HepG2 (cell line): ENCODE data around the gene ZNF324B. TPM values are rescaled to one million over a fixed set of nuclear protein-coding genes. Genes with fewer than 3 reads are reported as not detected.

Source experiments
- DMAP1 ChIP-seq: IDR thresholded peaks from 2 replicates; pipeline ENCODE4 v1.6.1; 2016
- HMGA1 ChIP-seq: sonication (generic); formaldehyde crosslinking; conservative IDR thresholded peaks from 2 replicates; pipeline ENCODE4 v1.4.0; 2020; ENCODE audit warnings: missing genetic modification reagents
- HOXA3 ChIP-seq: sonication (generic); formaldehyde crosslinking; IDR thresholded peaks from 2 replicates; pipeline ENCODE4 v1.5.0; 2020; ENCODE audit warnings: missing genetic modification reagents
- KDM3A ChIP-seq: IDR thresholded peaks from 2 replicates; pipeline ENCODE4 v1.6.1; 2018; ENCODE audit warnings: low read depth, missing compliant biosample characterization
- MIER2 ChIP-seq: IDR thresholded peaks from 2 replicates; pipeline ENCODE4 v1.6.1; 2016; ENCODE audit warnings: missing biosample characterization, missing genetic modification reagents
- PBX2 ChIP-seq: IDR thresholded peaks from 2 replicates; pipeline ENCODE4 v1.6.1; 2016; ENCODE audit warnings: control low read depth
- PRPF4 ChIP-seq: fragments of 200-400 bp; formaldehyde crosslinking; IDR thresholded peaks from 2 replicates; pipeline ENCODE4 v1.6.1; 2016; ENCODE audit warnings: low read length, low read depth; ENCODE audit not compliant: poor library complexity, severe bottlenecking
- SIN3B ChIP-seq: fragments of 150-350 bp; IDR thresholded peaks from 2 replicates; pipeline ENCODE4 v1.6.1; 2014; ENCODE audit warnings: low read length
- TARDBP ChIP-seq: sonication (generic); formaldehyde crosslinking; IDR thresholded peaks from 2 replicates; pipeline ENCODE4 v1.8.0; 2022; ENCODE audit warnings: mild to moderate bottlenecking, missing genetic modification reagents
- TFE3 ChIP-seq: IDR thresholded peaks from 2 replicates; pipeline ENCODE4 v1.6.1; 2016
- ZBTB46 ChIP-seq: sonication (generic); formaldehyde crosslinking; IDR thresholded peaks from 2 replicates; pipeline ENCODE4 v1.4.0; 2020; ENCODE audit warnings: mild to moderate bottlenecking, missing genetic modification reagents, borderline replicate concordance
- ZBTB7A ChIP-seq: sonication (generic); formaldehyde crosslinking; IDR thresholded peaks from 2 replicates; pipeline ENCODE4 v1.8.0; 2022; ENCODE audit warnings: mild to moderate bottlenecking, missing genetic modification reagents
- ZEB1 ChIP-seq: IDR thresholded peaks from 2 replicates; pipeline ENCODE4 v1.6.1; 2012; ENCODE audit warnings: mild to moderate bottlenecking, low read depth, inconsistent platforms; ENCODE audit not compliant: insufficient replicate concordance
- ZNF24 ChIP-seq: fragments of 450-650 bp; IDR thresholded peaks from 2 replicates; pipeline ENCODE4 v1.6.1; 2017; ENCODE audit warnings: antibody characterized with exemption, mild to moderate bottlenecking
- ZNF253 ChIP-seq: sonication (generic); formaldehyde crosslinking; IDR thresholded peaks from 2 replicates; pipeline ENCODE4 v1.8.0; 2022; ENCODE audit warnings: mild to moderate bottlenecking, missing genetic modification reagents, borderline replicate concordance
- ZNF512B ChIP-seq: sonication (generic); formaldehyde crosslinking; IDR thresholded peaks from 2 replicates; pipeline ENCODE4 v1.5.1; 2020; ENCODE audit warnings: missing genetic modification reagents, mild to moderate bottlenecking, borderline replicate concordance
- polyA plus RNA-seq, 8 experiments: library from polyadenylated mRNA; depleted of rRNA in 3 of 8; stranded (reverse) in 7 of 8; unstranded in 1 of 8; fragments of >200 nt; fragmentation: Illumina TruSeq in 4 of 8; extraction: Trizol in 4 of 8; gene quantifications; 2 replicates each; pipeline versions ENCODE4 v1.2.1 to v1.2.3, GENCODE V29; 2011 to 2016; ENCODE audit warnings: low read depth in 4 of 8, missing spikeins in 1 of 8, mixed read lengths in 1 of 8; ENCODE audit not compliant: insufficient read depth in 1 of 8
- total RNA-seq, 5 experiments: library from RNA; depleted of rRNA; stranded (reverse); fragments of >200 nt; fragmentation: Illumina TruSeq; extraction: Trizol; gene quantifications; 2 replicates each; pipeline ENCODE4 v1.2.3, GENCODE V29; 2016; ENCODE audit warnings: low read depth in 1 of 5

ZNF324B gene
- total and polyA plus RNA-seq, 2 of the 13 experiments (the other 11 are each of a cell fraction or from before 2014, with no cell fraction given) = 0.53 to 3.0 TPM

DNA sequence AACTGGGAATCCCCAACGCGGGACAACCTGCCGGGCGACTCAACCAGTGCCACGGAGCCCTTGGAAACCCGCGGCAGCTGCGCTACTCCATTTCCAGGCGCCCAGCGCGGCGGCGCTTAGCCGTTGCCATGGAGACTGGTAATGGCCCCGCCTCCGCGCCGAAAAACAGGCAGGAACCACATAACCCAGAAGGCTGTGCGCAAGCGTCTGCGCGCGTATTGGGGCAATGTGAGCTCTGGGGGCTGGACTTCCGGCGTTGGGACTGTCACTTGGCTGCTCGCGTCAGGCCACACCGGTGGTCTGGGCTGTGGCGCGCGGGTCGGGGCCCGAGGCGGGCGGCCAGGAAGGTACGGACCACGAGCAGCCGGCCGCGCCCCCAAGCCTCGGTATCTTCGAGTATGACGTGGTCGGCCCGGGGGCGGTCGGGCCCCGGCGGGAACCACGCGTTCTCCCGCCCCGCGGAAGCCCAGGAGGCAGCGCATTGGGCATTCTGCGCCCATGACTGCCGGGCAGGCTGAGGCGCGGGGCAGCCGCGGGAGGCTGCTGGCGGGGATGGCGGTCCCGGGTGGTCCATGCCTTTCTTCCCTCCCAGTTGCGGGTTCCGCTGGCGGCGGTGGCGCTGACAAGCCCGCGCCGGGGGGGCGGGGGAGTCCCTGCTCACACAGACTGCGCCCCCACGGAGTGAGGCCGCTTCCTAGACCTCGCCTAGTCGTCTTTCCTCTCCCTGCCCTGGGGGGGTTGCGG is at the start of gene ZNF324B (continued):
- no peak for TF ChIP-seq PRPF4
- TF ChIP-seq ZBTB7A (CRISPR knock-in tag) = no peak
- TF ChIP-seq DMAP1 (CRISPR knock-in tag) = peak; percentile 33; the same call in 1 of the 2 replicates
- TF ChIP-seq KDM3A (CRISPR knock-in tag) = no peak
- TF ChIP-seq TFE3 (CRISPR knock-in tag) = no peak
- peak; percentile 66 for TF ChIP-seq HOXA3 (CRISPR knock-in tag)
- TF ChIP-seq TARDBP = no peak
- TF ChIP-seq ZNF24 = no peak
- TF ChIP-seq ZNF512B (CRISPR knock-in tag) = no peak
- no peak for TF ChIP-seq PBX2 (CRISPR knock-in tag)
- TF ChIP-seq HMGA1 = no peak
- no peak for TF ChIP-seq ZNF253 (CRISPR knock-in tag)
- TF ChIP-seq ZBTB46 (CRISPR knock-in tag) = no peak
- no peak for TF ChIP-seq ZEB1
- TF ChIP-seq SIN3B = no peak
- TF ChIP-seq MIER2 (CRISPR knock-in tag) = no peak
